HCEC 1CT (cell line): ENCODE results near the gene TUT4.

Experiments
- DNase-seq: peaks from one replicate; pipeline ENCODE4 v3.0.0-alpha.2; 2017

The TUT4 gene

DNA sequence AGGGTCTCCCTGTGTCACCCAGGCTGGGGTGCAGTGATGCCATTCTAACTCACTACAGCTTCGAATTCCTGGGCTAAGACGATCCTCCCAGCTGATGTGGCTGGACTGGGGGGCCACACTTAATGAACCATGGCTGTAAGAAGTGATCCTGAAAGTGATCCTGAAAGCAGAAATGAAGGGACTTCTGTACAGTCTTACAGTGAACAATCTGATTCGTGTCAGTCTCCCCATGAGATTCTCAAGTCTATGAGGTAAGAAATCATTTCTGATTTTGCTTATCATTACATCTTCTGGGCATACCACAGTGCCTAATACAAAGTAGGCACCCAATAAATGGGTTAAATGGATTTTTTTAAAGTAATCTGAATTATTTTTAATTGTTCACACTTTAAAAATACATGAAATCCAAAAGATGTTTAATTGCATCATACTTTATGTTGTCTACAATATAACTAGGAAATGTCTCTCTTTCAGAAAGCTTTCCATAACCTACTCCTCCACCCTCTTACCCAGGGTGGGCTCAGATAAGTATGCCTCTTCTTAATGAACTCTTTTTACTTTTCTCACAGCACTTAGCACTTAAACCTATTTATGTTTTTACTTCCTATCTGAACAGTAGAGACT, 21.5 kb downstream of the TUT4 start:
- DNase-seq, result no peak

DNA sequence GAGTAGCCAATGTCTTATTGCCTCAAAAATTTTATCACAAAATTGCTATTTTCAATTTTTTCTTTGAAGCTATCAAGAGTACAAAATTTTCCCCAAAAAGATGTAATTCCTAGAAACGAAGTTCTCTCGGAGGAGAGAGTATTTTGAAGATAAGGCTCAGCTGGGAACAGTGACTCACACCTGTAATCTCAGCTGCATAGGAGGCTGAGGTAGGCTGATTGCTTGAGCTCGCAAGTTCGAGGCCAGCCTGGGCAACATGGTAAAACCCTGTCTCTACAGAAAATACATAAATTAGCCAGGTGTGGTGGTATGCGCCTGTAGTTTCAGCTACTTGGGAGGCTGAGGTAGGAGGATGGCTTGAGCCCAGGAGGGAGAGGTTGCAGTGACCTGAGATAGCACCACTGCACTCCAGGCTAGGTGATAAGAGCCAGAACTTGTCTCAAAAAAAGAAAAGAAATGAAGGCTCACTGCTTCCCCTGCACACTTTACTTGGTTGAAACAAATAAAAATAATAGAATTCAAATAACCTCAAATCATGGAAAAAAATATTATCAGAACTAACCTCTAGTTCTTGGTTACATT, 22.2 kb downstream of the TUT4 start:
- DNase-seq, result no peak

DNA sequence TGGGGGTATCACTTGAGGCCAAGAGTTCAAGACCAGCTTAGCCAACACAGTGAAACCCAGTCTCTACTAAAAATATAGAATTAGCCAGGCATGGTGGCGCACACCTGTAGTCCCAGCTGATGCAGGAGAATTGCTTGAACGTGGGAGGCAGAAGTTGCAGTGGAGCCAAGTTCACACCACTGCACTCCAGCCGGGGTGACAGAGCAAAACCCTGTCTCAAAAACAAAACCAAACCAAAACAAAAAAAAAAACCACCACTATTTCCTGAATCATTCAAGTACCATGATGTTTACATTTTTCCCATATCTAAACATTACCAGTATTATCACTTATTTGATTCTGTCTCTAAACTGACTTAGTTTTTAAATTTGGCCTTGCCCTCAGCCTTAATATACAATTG, 29.5 kb downstream of the TUT4 start:
- DNase-seq, result peak; percentile 39

DNA sequence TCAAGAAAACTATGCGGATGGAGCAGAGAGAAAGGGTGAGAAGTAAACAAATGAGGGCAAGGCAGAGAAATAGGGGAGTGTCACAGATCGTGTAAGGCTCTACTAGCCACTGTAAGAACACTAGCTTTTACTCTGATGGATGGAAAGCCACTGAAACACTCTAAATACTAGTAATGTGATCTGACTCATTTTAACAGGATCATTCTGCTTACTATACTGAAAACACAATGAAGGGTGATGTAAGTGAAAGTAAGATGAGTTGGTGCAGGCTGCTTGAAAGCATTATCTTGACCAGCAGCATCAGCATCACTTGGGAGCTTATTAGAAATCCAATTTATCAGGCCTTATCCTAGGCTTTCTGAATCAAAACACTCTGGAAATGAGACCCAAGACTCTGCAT, 32.7 kb downstream of the TUT4 start:
- no peak for DNase-seq

DNA sequence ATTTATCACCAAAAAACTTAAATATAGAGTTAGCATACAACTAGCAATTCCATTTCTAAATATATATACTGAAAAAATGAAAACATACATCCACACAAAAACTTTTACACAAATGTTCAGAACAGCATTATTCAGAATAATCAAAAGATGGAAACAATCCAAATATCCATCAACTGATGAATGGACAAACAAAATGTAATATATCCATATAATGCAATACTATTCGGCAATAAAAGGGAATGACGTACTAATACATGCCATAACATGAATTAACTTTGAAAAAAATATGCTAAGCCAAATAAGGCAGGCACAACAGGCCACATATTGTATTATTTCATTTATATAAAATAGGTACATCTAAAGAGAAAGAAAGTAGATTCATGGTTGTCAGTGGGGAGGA, 33.9 kb downstream of the TUT4 start:
- no peak for DNase-seq

DNA sequence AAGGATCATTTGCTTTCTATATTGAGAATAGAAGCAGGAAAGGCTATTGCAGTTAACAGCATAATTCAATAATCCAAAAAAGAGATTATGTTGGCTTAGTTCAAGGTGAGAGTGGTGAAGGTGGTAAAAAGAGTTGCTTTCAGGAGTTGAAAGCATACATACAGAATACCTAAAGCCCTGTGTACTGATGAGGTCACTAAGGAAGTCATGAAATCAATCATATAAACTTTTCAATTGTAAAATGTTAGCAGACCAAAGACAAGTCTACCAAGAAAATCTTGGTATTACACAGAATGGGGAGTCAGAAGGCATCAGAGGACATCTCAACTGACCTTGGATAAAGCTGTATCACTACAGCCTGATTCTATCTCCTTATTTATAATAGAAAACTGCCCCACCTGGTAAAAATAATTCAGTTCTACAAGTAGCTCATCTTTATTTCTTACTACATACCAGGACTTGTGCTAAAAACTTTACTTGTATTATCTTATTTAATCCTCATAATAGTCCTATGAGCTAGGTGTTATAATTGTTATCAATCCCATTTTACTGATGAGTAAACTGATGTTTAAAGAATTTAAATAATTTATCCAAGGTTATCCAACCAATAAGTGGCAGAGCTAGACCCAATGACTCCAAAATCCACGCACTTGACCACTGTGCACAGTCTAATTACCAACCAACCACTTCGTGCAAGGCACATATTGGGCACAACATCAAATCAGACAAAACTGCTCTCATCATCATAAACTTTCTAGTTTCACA, 40.9 kb downstream of the TUT4 start:
- no peak for DNase-seq

DNA sequence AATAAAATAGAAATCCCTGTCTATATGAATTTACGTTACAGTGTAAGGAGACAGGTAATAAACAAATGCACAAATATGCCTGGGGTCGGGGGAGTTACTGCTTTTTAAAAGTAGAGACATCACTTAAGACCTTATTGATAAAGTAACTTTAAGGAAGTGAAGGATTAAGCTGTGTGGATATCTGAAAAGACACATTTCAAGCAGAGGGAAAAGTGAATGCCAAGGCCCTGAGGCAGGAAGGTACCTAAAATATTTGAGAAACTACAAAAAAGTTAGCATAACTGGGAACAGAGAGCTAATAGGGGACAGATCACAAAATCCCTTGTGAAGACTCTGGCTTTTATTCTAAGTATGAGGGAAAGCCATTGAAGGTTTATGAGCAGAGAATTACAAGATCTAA, 41.5 kb downstream of the TUT4 start:
- DNase-seq, result no peak

DNA sequence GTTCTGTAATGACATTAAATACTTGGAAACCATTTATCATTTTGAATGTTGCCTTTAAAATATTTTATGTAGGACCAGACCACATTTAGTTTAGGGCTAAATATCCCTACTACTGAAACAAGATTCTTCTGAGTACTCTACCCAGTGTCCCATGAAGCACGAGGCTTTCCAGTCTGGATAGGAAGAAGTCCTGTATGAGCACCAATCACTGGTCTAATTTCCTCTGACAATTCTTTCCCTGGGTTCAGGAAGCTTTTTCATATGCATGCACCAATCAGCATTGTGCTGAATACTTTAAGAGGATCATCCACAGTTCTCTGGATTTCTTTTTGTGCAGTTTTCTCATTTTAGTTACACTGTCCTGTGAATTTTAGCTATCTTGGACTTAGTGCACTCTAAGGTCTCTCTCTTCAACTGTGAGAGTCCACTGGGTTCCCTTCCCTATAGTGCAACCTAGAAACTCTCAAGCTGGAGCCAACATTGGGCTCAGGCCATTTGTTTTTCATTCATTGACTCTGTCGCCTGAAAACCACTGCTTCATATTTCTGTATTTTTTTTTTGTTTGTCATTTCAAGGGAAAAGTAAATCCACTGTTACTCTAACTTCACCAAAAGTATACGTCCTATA, 45.9 kb downstream of the TUT4 start:
- no peak for DNase-seq

DNA sequence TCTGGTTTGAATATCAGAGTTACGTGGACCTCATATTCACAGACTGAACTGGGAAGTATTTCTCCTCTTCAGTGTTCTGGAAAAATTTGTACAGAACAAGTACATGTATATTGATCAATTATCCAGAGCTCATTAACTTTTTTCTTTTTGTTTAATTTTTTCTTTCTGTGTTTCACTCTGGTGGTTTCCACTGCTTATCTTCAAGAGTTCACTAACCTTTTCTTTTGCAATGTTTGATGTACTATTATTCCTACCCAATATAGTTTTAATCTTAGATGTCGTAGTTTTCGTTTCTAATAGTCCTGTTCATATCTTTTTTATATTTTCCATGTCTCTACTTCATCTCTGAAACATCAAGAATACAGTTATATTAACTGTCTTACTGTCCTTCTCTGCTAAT, 46.5 kb downstream of the TUT4 start:
- no peak for DNase-seq

DNA sequence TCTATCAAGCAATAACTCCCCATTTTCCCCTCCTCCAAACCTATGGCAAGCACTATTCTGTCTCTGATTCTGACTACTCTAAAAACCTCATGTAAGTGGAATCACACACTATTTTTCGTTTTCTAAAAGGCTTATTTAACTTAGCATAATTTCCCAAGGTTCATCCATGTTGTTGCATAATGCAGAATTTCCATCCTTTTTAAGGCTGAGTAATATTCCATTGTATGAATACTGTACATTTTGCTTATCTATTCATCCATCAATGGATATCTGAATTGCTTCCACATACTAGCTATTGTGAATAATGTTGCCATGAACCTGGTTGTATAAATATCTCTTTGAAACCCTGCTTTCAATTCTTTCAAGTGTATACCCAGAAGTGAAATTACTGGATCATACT, 48.2 kb downstream of the TUT4 start:
- no peak for DNase-seq

DNA sequence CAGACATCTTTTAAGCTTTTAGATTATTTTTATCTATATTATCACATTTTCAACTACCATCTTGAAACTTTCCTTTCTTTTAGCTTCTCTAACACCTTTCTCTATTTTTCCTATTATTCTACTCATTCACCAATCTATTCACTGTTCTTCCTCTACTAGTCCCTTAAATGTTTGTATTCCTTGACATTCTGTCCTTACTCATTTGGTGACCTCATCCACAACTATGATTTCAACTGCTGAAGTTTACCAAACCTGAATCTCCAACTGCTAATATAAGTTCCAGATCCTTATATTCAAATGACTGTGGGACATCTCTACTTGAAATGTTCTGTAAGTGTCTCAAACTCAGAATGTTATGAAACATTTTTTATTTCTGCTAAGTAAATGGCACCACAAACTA, 49.2 kb downstream of the TUT4 start:
- no peak for DNase-seq

DNA sequence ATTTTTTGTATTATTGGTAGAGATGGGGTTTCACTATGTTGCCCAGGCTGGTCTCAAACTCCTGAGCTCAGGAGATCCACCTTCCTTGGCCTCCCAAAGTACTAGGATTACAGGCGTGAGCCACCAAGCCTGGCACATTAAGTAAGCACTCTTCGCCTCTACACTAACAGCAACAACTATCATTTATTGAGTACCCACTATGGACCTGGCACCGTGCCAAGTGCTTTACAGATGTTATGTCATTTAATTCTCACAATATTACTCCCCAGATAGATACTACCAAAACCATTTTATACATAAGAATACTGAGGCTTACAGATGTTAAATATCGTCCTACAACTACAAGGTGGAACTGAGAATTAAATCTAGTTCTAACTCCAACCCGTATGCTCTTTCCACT, 50.1 kb downstream of the TUT4 start:
- DNase-seq, result no peak

DNA sequence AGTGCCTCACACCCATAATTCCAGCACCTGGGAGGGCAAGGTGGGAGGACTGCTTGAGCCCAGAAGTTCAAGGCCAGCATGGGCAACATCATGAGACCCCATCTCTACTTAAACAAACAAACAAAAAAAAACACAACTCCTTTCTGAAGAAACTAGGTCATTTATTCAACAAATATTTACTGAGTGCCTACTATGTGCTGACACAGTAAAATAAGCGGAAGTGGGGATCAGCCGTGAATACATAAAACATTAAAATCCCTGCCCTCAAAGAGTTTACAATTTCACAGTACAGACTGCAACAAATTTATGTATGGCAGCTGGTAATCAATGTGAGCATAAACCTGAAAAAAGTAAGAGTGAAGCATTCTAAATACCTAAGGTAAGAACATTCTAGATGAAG, 65.3 kb downstream of the TUT4 start:
- no peak for DNase-seq

DNA sequence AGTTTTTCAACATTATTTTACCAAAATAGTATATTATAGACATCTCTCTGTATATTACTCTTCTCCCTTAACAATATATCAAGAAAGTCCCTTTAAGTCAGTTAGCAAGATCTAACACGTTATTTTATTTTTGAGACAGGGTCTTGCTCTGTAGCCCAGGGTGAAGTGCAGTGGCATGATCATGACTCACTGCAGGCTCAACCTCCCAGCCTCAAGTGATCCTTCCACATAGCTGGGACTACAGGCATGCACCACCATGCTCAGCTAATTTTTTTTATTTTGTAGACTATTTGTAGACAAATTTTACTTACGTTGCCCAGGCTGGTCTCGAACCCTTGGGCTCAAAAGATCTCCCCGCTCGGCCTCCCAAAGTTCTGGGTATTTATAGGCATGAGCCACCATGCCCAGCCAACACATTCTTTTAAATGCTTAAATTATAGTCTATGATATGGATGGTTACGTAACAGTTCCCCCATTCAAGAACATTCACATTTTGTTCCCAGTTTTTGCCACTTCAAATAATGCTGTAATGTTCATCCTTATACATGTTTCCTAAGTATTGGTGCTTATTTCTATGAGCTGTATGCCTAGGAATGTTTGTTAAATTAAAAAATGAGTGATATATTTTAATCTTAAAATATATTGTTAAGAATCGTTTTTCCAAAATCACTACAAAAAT, 70.4 kb downstream of the TUT4 start:
- DNase-seq, result no peak

DNA sequence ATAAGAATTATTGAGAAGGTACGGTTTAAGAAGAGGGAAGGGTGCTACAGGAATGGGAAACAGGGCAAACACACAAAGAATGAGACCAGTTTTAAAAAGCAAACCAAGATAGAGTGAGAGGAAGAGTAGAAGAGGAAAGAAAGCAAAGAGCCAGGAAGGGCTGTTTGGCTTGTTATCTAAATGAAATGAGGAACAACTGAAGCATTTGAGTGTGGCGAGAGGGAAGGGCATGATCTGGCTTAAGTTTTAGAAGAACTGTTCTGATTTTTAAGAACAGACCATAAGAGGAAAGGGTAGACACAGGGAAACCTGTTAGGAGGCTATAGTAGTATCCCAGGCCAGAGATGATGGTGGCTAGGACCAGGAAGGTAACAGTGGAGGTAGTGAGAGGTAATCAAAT, 73.8 kb downstream of the TUT4 start:
- DNase-seq, result no peak

DNA sequence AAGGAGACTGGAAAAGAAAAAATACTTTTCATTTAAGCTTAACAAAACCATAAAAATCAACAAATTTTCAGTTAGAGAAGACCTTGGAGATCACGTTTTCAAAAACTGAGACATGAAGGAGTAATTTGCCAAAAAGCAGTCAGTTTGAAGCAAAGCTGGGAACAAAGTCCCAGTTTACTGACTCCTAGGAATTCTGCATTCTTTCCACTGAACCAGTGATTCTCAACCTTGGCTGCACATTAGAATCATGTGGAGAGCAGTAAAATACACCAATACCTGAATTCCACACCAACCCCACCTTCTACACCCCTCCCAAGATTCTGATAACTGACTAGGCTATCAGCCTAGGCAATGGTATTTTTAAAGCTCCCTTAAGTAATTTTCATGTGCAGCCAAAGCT, 75.0 kb downstream of the TUT4 start:
- no peak for DNase-seq

DNA sequence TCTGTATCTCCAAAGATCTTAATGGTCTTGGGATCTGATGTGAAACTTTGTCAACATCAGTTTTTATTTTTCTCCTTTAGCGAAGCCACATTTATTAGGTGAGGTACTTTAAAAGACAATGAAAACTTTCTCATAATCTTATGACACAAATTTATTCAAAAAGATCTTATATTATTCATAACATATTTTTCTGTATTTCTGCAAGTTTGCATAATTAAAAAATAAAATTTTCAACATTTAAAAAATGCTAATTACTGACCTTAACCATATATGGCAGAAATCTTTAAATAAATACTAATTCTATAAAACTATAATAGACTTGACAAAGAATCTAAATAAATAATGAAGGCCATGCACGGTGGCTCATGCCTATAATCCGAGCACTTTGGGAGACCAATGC, 75.9 kb downstream of the TUT4 start:
- DNase-seq, result no peak

DNA sequence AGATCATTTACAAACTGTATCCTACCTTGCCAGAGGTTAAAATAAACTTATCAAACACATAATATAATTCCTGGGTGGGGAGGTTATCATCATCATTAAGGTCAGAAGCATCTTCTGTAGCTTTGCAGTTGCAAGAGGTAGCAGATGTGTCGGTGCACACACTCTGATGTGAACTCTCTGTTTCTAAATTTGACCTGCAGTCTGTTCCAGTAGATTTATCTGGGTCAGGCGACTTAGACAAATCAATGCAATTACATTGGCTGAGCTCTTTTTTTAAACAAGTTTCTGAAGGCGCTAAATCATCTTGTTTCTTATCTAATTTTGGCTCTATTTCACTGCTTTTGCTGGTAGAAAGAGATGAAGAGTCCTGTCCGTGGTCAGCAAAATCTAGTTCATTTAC, 78.1 kb downstream of the TUT4 start:
- no peak for DNase-seq

DNA sequence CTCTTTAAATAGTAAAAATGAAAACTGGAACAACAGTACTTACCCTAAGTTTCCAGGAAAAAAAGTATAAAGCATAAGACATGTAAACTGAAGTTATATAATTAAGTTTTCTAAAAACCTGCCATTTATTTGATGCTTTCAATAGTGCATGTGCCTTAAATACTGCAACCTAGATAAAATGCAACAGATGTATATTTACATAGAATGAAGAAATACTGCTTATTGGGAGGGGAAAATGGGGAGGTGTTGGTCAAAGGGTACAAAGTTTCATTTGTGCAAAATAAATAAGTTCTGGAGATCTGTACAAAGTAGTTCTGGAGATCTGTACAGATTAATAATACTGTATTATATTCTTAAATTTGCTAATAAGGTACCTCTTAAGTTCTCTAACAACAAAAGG, 79.9 kb downstream of the TUT4 start:
- DNase-seq, result no peak

DNA sequence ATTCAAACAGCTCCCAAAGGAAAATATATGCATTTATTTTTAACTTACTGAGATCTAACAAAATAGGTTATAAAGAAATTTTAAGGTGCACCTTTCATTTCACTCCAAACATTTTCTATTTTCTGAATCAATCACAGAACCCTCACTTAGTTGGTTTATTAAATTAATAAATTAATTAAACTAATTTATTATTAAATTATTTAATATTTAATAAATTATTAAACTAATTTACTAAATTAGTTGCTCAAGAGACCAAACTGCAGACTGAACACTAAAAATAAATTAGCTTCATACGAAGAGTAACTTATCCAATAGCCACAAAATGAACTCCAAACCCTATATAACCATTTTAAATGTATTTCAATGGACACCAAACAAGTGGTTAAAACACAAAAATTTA, 80.5 kb downstream of the TUT4 start:
- no peak for DNase-seq

DNA sequence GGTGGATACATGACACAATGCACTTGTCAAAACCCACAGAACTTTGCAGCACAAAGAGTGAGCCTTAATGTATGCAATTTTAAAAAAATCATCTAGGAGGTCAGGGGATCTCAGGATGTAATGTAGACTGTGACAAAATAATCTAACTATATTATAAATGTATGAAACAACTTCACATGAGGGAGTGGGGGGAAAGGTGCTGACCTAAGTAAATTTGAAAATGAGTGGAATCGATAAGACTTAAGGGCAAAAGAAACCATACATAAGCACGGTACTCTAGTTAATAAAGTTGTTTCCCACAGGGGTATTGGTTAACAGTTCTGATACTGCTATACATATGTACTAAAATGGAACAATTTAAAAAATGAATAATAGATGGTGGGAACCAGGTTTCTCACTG, 83.8 kb downstream of the TUT4 start:
- no peak for DNase-seq

DNA sequence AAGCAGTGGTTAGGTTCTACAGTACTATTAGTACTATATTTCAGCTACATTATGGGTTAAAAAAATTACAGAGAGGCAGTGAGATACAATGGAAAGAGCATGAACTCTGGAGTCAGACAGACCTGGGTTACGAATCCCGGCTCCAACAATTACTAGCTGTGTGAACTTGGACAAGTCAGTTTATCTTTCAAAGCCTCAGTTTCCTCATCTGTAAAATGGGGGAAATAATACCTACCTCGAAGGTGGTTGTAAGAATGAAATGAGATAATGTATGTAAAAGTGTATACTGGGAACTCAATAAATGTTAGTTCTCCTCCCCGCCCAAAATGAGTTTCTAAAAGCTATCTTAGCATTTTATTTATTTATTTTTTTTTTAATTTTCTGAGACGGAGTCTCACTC, 89.0 kb downstream of the TUT4 start:
- no peak for DNase-seq

DNA sequence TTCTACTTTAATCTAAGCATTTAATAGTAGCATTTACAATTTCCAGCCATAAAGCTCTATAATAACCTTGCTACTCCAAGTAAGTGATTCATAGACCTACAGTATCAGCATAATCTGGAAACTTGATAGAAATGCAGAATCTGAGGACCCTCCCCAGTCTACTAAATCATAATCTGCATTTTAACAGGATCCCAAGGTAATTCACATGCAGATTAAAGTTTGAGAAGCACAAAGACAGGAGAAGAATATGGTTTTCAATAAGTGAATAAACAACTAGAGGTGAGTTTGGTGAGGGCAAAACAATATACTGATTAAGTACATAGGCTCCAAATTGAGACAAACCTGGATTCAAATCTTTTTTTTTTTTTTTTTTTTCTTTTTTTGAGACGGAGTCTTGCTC, 91.1 kb downstream of the TUT4 start:
- no peak for DNase-seq

DNA sequence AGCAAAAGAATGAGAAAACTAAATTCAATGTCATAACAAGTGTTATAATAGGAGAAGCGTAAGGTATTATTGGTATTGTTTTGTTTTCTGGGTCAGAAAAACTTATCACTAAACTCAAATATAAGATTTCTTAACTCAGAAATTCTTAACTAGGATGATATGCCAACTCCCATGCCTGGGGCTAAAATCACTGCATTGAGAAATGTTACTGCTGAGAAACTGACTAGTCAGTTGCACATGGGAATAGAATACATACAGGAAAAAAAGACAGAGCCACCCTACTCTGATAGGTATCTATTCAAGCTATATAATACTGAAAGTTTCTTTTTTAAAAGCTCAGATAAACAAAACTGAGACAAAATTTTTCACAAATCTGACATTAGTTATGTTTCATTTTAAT, 92.2 kb downstream of the TUT4 start:
- no peak for DNase-seq
